OCI-LY7 (cell line): ENCODE results near the gene ARHGAP19. TPM values are rescaled to one million over a fixed set of nuclear protein-coding genes. Genes with fewer than 3 reads are reported as not detected.

Experiments
- BruUV-seq: library from RNA; stranded (reverse); fragments of 400-500 nt; replicated peaks from 2 replicates; lab custom pipeline; 2021; lab: Mats Ljungman, UMichigan
- CTCF ChIA-PET: fragments of 300-600 bp; sonication (Branson Sonifier 250); formaldehyde crosslinking; loops from one replicate; lab custom pipeline; 2022; ENCODE audit warnings: antibody characterized with exemption; ENCODE audit not compliant: unreplicated experiment; lab: Charles Lee
- POLR2A ChIA-PET: fragments of 300-600 bp; sonication (Branson Sonifier 250); formaldehyde crosslinking; loops from one replicate; lab custom pipeline; 2022; ENCODE audit warnings: antibody characterized with exemption; lab: Charles Lee
- DNase-seq: peaks from one replicate; pipeline ENCODE4 v3.0.0-alpha.2; 2015; ENCODE audit warnings: low spot score
- H2AFZ ChIP-seq: fragments of 200-600 bp; sonication (generic), shearing (Covaris generic); 2 replicates; pipeline ENCODE4 v1.6.1; 2014; ENCODE audit warnings: mild to moderate bottlenecking, antibody characterized with exemption, low read length, moderate library complexity
- H3K27ac ChIP-seq: fragments of 200-600 bp; sonication (generic); 2 replicates; pipeline ENCODE4 v1.5.1; 2014; ENCODE audit warnings: mixed run types, low read depth, mild to moderate bottlenecking, moderate library complexity, low read length, inconsistent platforms; ENCODE audit not compliant: poor library complexity, severe bottlenecking
- H3K36me3 ChIP-seq: fragments of 200-600 bp; sonication (generic); 2 replicates; pipeline ENCODE4 v1.6.1; 2014; ENCODE audit warnings: mild to moderate bottlenecking, antibody characterized with exemption, low read length, moderate library complexity, mixed read lengths; ENCODE audit not compliant: insufficient read depth
- H3K4me1 ChIP-seq: fragments of 200-600 bp; sonication (generic); 2 replicates; pipeline ENCODE4 v1.5.1; 2014; ENCODE audit warnings: mild to moderate bottlenecking, low read length; ENCODE audit not compliant: insufficient read depth, poor library complexity, severe bottlenecking
- H3K4me2 ChIP-seq: fragments of 200-600 bp; sonication (generic); 2 replicates; pipeline ENCODE4 v1.6.1; 2014; ENCODE audit warnings: mild to moderate bottlenecking, low read length
- H3K4me3 ChIP-seq: fragments of 200-600 bp; sonication (generic); 2 replicates; pipeline ENCODE4 v1.5.1; 2014; ENCODE audit warnings: mild to moderate bottlenecking, low read depth, low read length; ENCODE audit not compliant: poor library complexity, severe bottlenecking
- H3K79me2 ChIP-seq: fragments of 200-600 bp; sonication (generic); 2 replicates; pipeline ENCODE4 v1.6.1; 2016; ENCODE audit warnings: low read depth, mild to moderate bottlenecking, low read length, moderate library complexity, mixed read lengths; ENCODE audit not compliant: insufficient read depth
- H3K9me2 ChIP-seq: fragments of 200-600 bp; sonication (generic); 2 replicates; pipeline ENCODE4 v1.6.1; 2016; ENCODE audit warnings: mild to moderate bottlenecking, low read length, mixed read lengths; ENCODE audit not compliant: insufficient read depth
- H3K9me3 ChIP-seq: fragments of 200-600 bp; sonication (generic); 2 replicates; pipeline ENCODE4 v1.6.1; 2014; ENCODE audit warnings: mild to moderate bottlenecking, mixed run types, low read length, mixed read lengths
- H4K20me1 ChIP-seq: fragments of 200-600 bp; sonication (generic); 2 replicates; pipeline ENCODE4 v1.6.1; 2014; ENCODE audit warnings: mild to moderate bottlenecking, antibody characterized with exemption, low read length, moderate library complexity, mixed read lengths; ENCODE audit not compliant: insufficient read depth
- CTCF ChIP-seq: fragments of 200-600 bp; sonication (generic); conservative IDR thresholded peaks from 2 replicates; pipeline ENCODE4 v1.5.1; 2014; ENCODE audit warnings: mild to moderate bottlenecking, antibody characterized with exemption, low read length, moderate library complexity, mixed read lengths
- EZH2phosphoT487 ChIP-seq: fragments of 200-600 bp; sonication (generic); IDR thresholded peaks from 2 replicates; pipeline ENCODE4 v1.6.1; 2018; ENCODE audit warnings: low read depth, borderline replicate concordance, mild to moderate bottlenecking, mixed run types, antibody characterized with exemption, low read length, moderate library complexity, mixed read lengths
- intact Hi-C: fragments of 100-400 bp; cut with micrococcal nuclease; formaldehyde crosslinking; loops from one replicate; pipeline ENCODE4 v1.10.0; 2022; ENCODE audit not compliant: unreplicated experiment
- total RNA-seq, 2 experiments: library from RNA; depleted of rRNA in 1 of 2; stranded (reverse); fragments of >200 nt in 1 of 2; shearing (Covaris generic) in 1 of 2; gene quantifications; 2 replicates each; pipeline ENCODE4 v1.2.3, GENCODE V29; 2014 to 2022

ARHGAP19 gene
- total RNA-seq, 2 experiments from 2014 or later = 34.1 to 60.5 TPM

- H3K79me2 ChIP-seq = no peaks in the 10 kb centered on the region
- H3K4me2 ChIP-seq = peak overlapping the region; percentile 91
- H3K4me1 ChIP-seq = peaks cover 14% of the 10 kb centered on the region
- no peak for DNase-seq
- no peaks in the 10 kb centered on the region for H4K20me1 ChIP-seq
- intact Hi-C loops = loop anchor here (2.0 kb wide), 1 partner anchor 42 kb away; no protein-coding TSS in a partner anchor
- ChIA-PET POLR2A (interaction anchor here (0.5 to 1.2 kb wide), 3 partner anchors 38 to 99 kb away, joined by 3 to 5 read pairs (median 5); no protein-coding TSS in a partner anchor), CTCF (interaction anchor here (0.8 kb wide), 1 partner anchor 12 kb away, joined by 3 read pairs; no protein-coding TSS in a partner anchor)
- no peaks in the 10 kb centered on the region for H3K9me2 ChIP-seq
- H2AFZ ChIP-seq = no peak overlapping the region
- no peak overlapping the region for H3K27ac ChIP-seq
- TSS peak; percentile 65 for BruUV-seq
- TF ChIP-seq EZH2phosphoT487 = no peak
- TF ChIP-seq CTCF = no peak
- no peaks in the 10 kb centered on the region for H3K9me3 ChIP-seq
- H3K36me3 ChIP-seq = no peaks in the 10 kb centered on the region
- no peak overlapping the region for H3K4me3 ChIP-seq
Measured at GRCh38 chr10:97321032-97321803, 28.8 kb upstream of the ARHGAP19 start.

GRCh38 chr10:97320480-97321031 lies 28.1 kb upstream of the ARHGAP19 start:
- Histone ChIP-seq H3K4me3 (peak overlapping the region; percentile 95), H2AFZ (peak overlapping the region; percentile 27; the same call in 1 of the 2 replicates), H3K27ac (no peak overlapping the region), H3K79me2 (no peaks in the 10 kb centered on the region), H4K20me1 (no peaks in the 10 kb centered on the region), H3K9me2 (no peaks in the 10 kb centered on the region), H3K36me3 (no peaks in the 10 kb centered on the region), H3K4me1 (peaks cover 14% of the 10 kb centered on the region), H3K9me3 (no peaks in the 10 kb centered on the region), H3K4me2 (peak overlapping the region; percentile 91)
- ChIA-PET CTCF (interaction anchor here (0.7 to 1.3 kb wide), 2 partner anchors 38 to 42 kb away, joined by 3 to 5 read pairs; no protein-coding TSS in a partner anchor), POLR2A (interaction anchor here (0.5 to 2.9 kb wide), 3 partner anchors 9 to 100 kb away, joined by 4 to 21 read pairs (median 5); no protein-coding TSS in a partner anchor)
- BruUV-seq = no TSS peak
- intact Hi-C loops = loop anchor here (2.0 kb wide), 1 partner anchor 42 kb away; no protein-coding TSS in a partner anchor
- no peak for TF ChIP-seq EZH2phosphoT487
- TF ChIP-seq CTCF = no peak
- DNase-seq = no peak
